HCT116 (cell line): ENCODE results near the gene SGTB. TPM values are rescaled to one million over a fixed set of nuclear protein-coding genes. Genes with fewer than 3 reads are reported as not detected.

Experiments
- ATAC-seq: fragments of 200-7000 bp; cut with Tn5 transposase; 2 replicates; pipeline ENCODE4 v1.9.1; 2020; ENCODE audit warnings: mild to moderate bottlenecking, moderate library complexity
- BruUV-seq: library from RNA; stranded (reverse); fragments of 400-500 nt; replicated peaks from 2 replicates; lab custom pipeline; 2021; lab: Mats Ljungman, UMichigan
- CTCF ChIA-PET: fragments of 300-600 bp; sonication (Branson Sonifier 250); formaldehyde crosslinking; loops from one replicate; lab custom pipeline; 2021; ENCODE audit warnings: antibody characterized with exemption; lab: Charles Lee
- POLR2A ChIA-PET: fragments of 300-600, 350-600 bp; sonication (Branson Sonifier 250); formaldehyde crosslinking; loops from one replicate; lab custom pipeline; 2021; ENCODE audit warnings: antibody characterized with exemption; lab: Charles Lee
- RAD21 ChIA-PET, 2 experiments: fragments of 300-600 bp; sonication (Branson Sonifier 250); formaldehyde crosslinking; loops; one replicate each; lab custom pipeline; 2023; ENCODE audit warnings: low total read pairs in 2 of 2; ENCODE audit not compliant: uncharacterized antibody in 2 of 2, unreplicated experiment in 2 of 2, low non-redundant PET in 1 of 2; lab: Charles Lee
- DNase-seq: peaks from one replicate; pipeline ENCODE4 v3.0.0-alpha.2; 2010; ENCODE audit warnings: low read depth, low spot score
- H2AFZ ChIP-seq: fragments of 200-600 bp; shearing (Covaris generic), sonication (generic); 2 replicates; pipeline ENCODE4 v1.6.1; 2017; ENCODE audit warnings: low read depth, mixed run types, mixed read lengths, antibody characterized with exemption, low read length; ENCODE audit not compliant: poor library complexity, severe bottlenecking
- H3K27ac ChIP-seq: 2 replicates; pipeline ENCODE4 v1.5.1; 2012; ENCODE audit warnings: low read depth, low read length
- H3K27me3 ChIP-seq: fragments of 200-600 bp; sonication (generic); 2 replicates; pipeline ENCODE4 v1.6.1; 2016; ENCODE audit warnings: mixed run types, low read length, mixed read lengths; ENCODE audit not compliant: insufficient read depth
- H3K36me3 ChIP-seq, 2 experiments: fragments of 200-500 bp in 1 of 2; fragments of 200-600 bp in 1 of 2; sonication (Bioruptor generic) in 1 of 2; sonication (generic) in 1 of 2; 2 replicates each; pipeline versions ENCODE4 v1.5.1 to v1.6.1; 2014 to 2016; ENCODE audit warnings: low read length in 2 of 2, inconsistent platforms in 1 of 2, mixed read lengths in 1 of 2, mixed run types in 1 of 2; ENCODE audit not compliant: insufficient read depth in 2 of 2, control insufficient read depth in 1 of 2
- H3K4me1 ChIP-seq, 2 experiments: fragments of 200-600 bp in 1 of 2; sonication (generic) in 1 of 2; 2 replicates each; pipeline versions ENCODE4 v1.5.1 to v1.6.1; 2012 to 2017; ENCODE audit warnings: low read length in 2 of 2, inconsistent platforms in 1 of 2, mild to moderate bottlenecking in 1 of 2, mixed read lengths in 1 of 2, mixed run types in 1 of 2, moderate library complexity in 1 of 2; ENCODE audit not compliant: insufficient read depth in 2 of 2, control insufficient read depth in 1 of 2
- H3K4me2 ChIP-seq: fragments of 200-600 bp; sonication (generic); 2 replicates; pipeline ENCODE4 v1.6.1; 2017; ENCODE audit warnings: mixed run types, low read length, mixed read lengths
- H3K4me3 ChIP-seq, 2 experiments: fragments of 200-600 bp in 1 of 2; sonication (generic) in 1 of 2; replicated peaks in 1 of 2; 2 replicates each; pipeline ENCODE4 v1.5.1; 2011 to 2016; ENCODE audit warnings: low read length in 2 of 2, control low read depth in 1 of 2, low read depth in 1 of 2, mild to moderate bottlenecking in 1 of 2, mixed read lengths in 1 of 2, mixed run types in 1 of 2
- H3K79me2 ChIP-seq: fragments of 200-600 bp; sonication (generic); 2 replicates; pipeline ENCODE4 v1.6.1; 2017; ENCODE audit warnings: mild to moderate bottlenecking, mixed run types, low read length, moderate library complexity, mixed read lengths; ENCODE audit not compliant: insufficient read depth
- H3K9ac ChIP-seq: fragments of 200-600 bp; sonication (generic); 2 replicates; pipeline ENCODE4 v1.6.1; 2016; ENCODE audit warnings: low read length, mixed read lengths
- H3K9me2 ChIP-seq: fragments of 200-600 bp; sonication (generic), shearing (Covaris generic); 2 replicates; pipeline ENCODE4 v1.6.1; 2017; ENCODE audit warnings: mixed run types, mild to moderate bottlenecking, moderate library complexity; ENCODE audit not compliant: insufficient read depth
- H3K9me3 ChIP-seq, 2 experiments: fragments of 200-500 bp in 1 of 2; fragments of 200-600 bp in 1 of 2; sonication (Bioruptor generic) in 1 of 2; sonication (generic) in 1 of 2; 2 replicates each; pipeline ENCODE4 v1.6.1; 2014 to 2017; ENCODE audit warnings: low read length in 2 of 2, mixed read lengths in 2 of 2, inconsistent platforms in 1 of 2, low read depth in 1 of 2, mild to moderate bottlenecking in 1 of 2, mixed run types in 1 of 2, moderate library complexity in 1 of 2; ENCODE audit not compliant: control insufficient read depth in 1 of 2, insufficient read depth in 1 of 2
- H4K20me1 ChIP-seq: fragments of 200-600 bp; sonication (generic), shearing (Covaris generic); 2 replicates; pipeline ENCODE4 v1.6.1; 2017; ENCODE audit warnings: mixed run types, mild to moderate bottlenecking, moderate library complexity; ENCODE audit not compliant: insufficient read depth
- CBX3 ChIP-seq: IDR thresholded peaks from 2 replicates; pipeline ENCODE4 v1.6.1; 2012; ENCODE audit warnings: low read depth
- CEBPB ChIP-seq: IDR thresholded peaks from 2 replicates; pipeline ENCODE4 v1.6.1; 2012; ENCODE audit warnings: low read depth
- ELF1 ChIP-seq: IDR thresholded peaks from 2 replicates; pipeline ENCODE4 v1.6.1; 2012; ENCODE audit warnings: low read depth, borderline replicate concordance
- POLR2A ChIP-seq: IDR thresholded peaks from 2 replicates; pipeline ENCODE4 v1.7.0; 2011; ENCODE audit warnings: borderline replicate concordance; ENCODE audit not compliant: insufficient read depth, insufficient read length; ENCODE audit errors: extremely low read depth
- POLR2AphosphoS5 ChIP-seq: IDR thresholded peaks from 2 replicates; pipeline ENCODE4 v1.6.1; 2011; ENCODE audit warnings: mild to moderate bottlenecking, low read depth, low read length, moderate library complexity
- RAD21 ChIP-seq: IDR thresholded peaks from 2 replicates; pipeline ENCODE4 v1.6.1; 2012; ENCODE audit warnings: low read depth, mild to moderate bottlenecking
- SIN3A ChIP-seq: IDR thresholded peaks from 2 replicates; pipeline ENCODE4 v1.6.1; 2012; ENCODE audit warnings: low read depth
- ZFX ChIP-seq: fragments of 450-650 bp; IDR thresholded peaks from 2 replicates; pipeline ENCODE4 v1.6.1; 2017
- intact Hi-C: fragments of 100-400 bp; cut with micrococcal nuclease; formaldehyde crosslinking; loops from 2 replicates; pipeline ENCODE4 v1.10.0; 2022
- total RNA-seq: library from RNA; stranded (reverse); gene quantifications from one replicate; pipeline ENCODE4 v1.2.1, GENCODE V29; 2021; ENCODE audit not compliant: unreplicated experiment
- TF ChIP-seq, protein P1 (sequence below), 3 experiments: fragments of 200-600 bp in 1 of 3; sonication (generic) in 1 of 3; IDR thresholded peaks in 2 of 3; conservative IDR thresholded peaks in 1 of 3; 2 replicates each; pipeline ENCODE4 v1.5.1; 2012 to 2017; ENCODE audit warnings: low read depth in 2 of 3, low read length in 2 of 3, antibody characterized with exemption in 1 of 3, borderline replicate concordance in 1 of 3, control low read depth in 1 of 3, mild to moderate bottlenecking in 1 of 3, mixed read lengths in 1 of 3, mixed run types in 1 of 3, moderate library complexity in 1 of 3; ENCODE audit not compliant: insufficient read depth in 1 of 3
- TF ChIP-seq, protein P2 (sequence below): IDR thresholded peaks from 2 replicates; pipeline ENCODE4 v1.6.1; 2012
- TF ChIP-seq, protein P3 (sequence below): IDR thresholded peaks from 2 replicates; pipeline ENCODE4 v1.6.1; 2011; ENCODE audit warnings: mild to moderate bottlenecking, low read length, moderate library complexity; ENCODE audit not compliant: insufficient replicate concordance; ENCODE audit errors: extremely low read depth

SGTB gene
- total RNA-seq, 1 experiment from 2014 or later: 12.6 TPM

DNA sequence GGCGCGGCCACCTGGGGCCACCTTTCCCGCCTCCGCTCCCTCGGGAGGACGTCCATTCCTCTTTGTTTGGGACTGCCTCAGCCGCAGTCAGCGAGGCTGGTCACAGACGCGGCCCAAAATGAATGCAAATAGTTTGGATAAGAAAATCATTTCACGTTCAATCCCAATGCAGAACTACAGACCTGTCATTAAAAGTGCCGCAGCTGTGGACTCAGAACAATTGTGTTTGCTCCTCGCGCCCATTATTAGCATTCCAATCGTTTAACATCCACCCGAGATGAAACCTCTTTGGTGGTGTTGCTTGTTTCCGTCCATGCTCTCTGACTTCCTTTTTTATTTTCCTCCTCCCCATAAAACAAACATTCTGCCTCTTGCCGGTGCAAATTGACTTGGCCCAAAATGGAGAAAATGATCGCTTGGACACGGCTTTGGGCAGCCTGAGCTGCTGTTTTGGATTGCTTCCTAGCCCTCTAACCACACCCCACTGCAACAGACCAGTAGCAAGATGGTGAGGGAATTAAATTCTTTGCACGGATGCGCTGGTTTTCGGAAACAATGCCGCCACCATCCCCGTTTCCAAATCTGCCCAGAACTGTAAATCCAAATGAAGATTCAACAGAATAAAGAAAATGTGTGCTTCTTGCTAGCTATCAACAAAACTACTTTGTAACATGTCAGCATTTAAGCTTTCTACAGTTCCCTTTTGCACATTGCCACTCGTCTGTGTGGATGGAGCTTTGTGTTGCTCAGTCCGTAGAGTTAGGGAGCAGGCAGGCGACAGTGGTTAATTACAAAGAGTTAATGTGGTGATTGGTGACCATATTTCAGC lies 880 bp upstream of the SGTB start:
- peaks cover 0 to 2% of the 10 kb centered on the region in 2 experiments; a peak in 1 of 4 replicates for H3K36me3 ChIP-seq
- peaks cover 5 to 25% of the 10 kb centered on the region in 2 experiments; a peak in 3 of 4 replicates for H3K4me1 ChIP-seq
- no peaks in the 10 kb centered on the region for H3K27me3 ChIP-seq
- peaks cover 52% of the 10 kb centered on the region for H3K79me2 ChIP-seq
- H4K20me1 ChIP-seq: no peaks in the 10 kb centered on the region
- peak; percentile 49 for ATAC-seq
- POLR2A ChIA-PET: interaction anchor here (0.5 kb wide), 1 partner anchor 86 kb away, joined by 4 read pairs; no protein-coding TSS in a partner anchor
- BruUV-seq: TSS peak; percentile 76
- TF ChIP-seq POLR2AphosphoS5: no peak
- TF ChIP-seq, protein P1, sequence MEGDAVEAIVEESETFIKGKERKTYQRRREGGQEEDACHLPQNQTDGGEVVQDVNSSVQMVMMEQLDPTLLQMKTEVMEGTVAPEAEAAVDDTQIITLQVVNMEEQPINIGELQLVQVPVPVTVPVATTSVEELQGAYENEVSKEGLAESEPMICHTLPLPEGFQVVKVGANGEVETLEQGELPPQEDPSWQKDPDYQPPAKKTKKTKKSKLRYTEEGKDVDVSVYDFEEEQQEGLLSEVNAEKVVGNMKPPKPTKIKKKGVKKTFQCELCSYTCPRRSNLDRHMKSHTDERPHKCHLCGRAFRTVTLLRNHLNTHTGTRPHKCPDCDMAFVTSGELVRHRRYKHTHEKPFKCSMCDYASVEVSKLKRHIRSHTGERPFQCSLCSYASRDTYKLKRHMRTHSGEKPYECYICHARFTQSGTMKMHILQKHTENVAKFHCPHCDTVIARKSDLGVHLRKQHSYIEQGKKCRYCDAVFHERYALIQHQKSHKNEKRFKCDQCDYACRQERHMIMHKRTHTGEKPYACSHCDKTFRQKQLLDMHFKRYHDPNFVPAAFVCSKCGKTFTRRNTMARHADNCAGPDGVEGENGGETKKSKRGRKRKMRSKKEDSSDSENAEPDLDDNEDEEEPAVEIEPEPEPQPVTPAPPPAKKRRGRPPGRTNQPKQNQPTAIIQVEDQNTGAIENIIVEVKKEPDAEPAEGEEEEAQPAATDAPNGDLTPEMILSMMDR (IDR thresholded peaks at IDR 0.05 in 2 of 3, conservative IDR thresholded peaks at IDR 0.05 in 1 of 3; ENCODE audit: borderline replicate concordance in 1 of 3, insufficient read depth in 1 of 3, low read depth in 2 of 3, low read length in 2 of 3): no peak
- no peak for TF ChIP-seq CBX3
- TF ChIP-seq ZFX: no peak
- TF ChIP-seq ELF1: no peak
- TF ChIP-seq, protein P2, sequence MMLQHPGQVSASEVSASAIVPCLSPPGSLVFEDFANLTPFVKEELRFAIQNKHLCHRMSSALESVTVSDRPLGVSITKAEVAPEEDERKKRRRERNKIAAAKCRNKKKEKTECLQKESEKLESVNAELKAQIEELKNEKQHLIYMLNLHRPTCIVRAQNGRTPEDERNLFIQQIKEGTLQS: no peak
- TF ChIP-seq, protein P3, sequence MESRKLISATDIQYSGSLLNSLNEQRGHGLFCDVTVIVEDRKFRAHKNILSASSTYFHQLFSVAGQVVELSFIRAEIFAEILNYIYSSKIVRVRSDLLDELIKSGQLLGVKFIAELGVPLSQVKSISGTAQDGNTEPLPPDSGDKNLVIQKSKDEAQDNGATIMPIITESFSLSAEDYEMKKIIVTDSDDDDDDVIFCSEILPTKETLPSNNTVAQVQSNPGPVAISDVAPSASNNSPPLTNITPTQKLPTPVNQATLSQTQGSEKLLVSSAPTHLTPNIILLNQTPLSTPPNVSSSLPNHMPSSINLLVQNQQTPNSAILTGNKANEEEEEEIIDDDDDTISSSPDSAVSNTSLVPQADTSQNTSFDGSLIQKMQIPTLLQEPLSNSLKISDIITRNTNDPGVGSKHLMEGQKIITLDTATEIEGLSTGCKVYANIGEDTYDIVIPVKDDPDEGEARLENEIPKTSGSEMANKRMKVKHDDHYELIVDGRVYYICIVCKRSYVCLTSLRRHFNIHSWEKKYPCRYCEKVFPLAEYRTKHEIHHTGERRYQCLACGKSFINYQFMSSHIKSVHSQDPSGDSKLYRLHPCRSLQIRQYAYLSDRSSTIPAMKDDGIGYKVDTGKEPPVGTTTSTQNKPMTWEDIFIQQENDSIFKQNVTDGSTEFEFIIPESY: no peak
- TF ChIP-seq SIN3A: no peak
- no peak for TF ChIP-seq CEBPB
- TF ChIP-seq POLR2A: no peak
- no peak for TF ChIP-seq RAD21
- TF ChIP-seq, all 23 proteins: peak for 0
- intact Hi-C loops: loop anchor here (2.0 to 5.0 kb wide), 3 partner anchors 205 to 485 kb away; partner anchors contain the start of genes ERBIN and SREK1
- ChIA-PET CTCF (no interaction called here), RAD21 (no interaction called here)
- Histone ChIP-seq H3K9ac (peak overlapping the region; percentile 90), H2AFZ (no peak overlapping the region), H3K4me3 (peak overlapping the region; percentile 80 to 91), H3K27ac (peak overlapping the region; percentile 75), H3K4me2 (peak overlapping the region; percentile 86), H3K9me2 (no peaks in the 10 kb centered on the region), H3K9me3 (no peaks in the 10 kb centered on the region)
- DNase-seq: peak; percentile 19
